Esophagus muscularis mucosa (tissue), 4 donors: ENCODE data around the gene RPL22. TPM values are rescaled to one million over a fixed set of nuclear protein-coding genes. Genes with fewer than 3 reads are reported as not detected.

Source experiments
- DNase-seq: peaks from one replicate; pipeline ENCODE4 v3.0.0-alpha.2; 2017; ENCODE audit errors: extremely low spot score
- H3K27ac ChIP-seq, 4 donors: fragments of 200-600 bp; sonication (generic); replicated peaks in 1 of 4; 1 replicate in 3 of 4; 2 replicates in 1 of 4; pipeline ENCODE4 v1.5.1; 2016 to 2019; ENCODE audit warnings: mild to moderate bottlenecking in 1 of 4
- H3K27me3 ChIP-seq, 4 donors: fragments of 200-600 bp; sonication (generic); one replicate each; pipeline versions ENCODE4 v1.5.1 to v1.6.0; 2016 to 2019
- H3K36me3 ChIP-seq, 4 donors: fragments of 200-600 bp; sonication (generic); one replicate each; pipeline ENCODE4 v1.5.1; 2016 to 2019
- H3K4me1 ChIP-seq, 4 donors: fragments of 200-600 bp; sonication (generic); one replicate each; pipeline ENCODE4 v1.5.1; 2016 to 2019
- H3K4me3 ChIP-seq, 4 donors: fragments of 200-600 bp; sonication (generic); 1 replicate in 2 of 4; 2 replicates in 2 of 4; pipeline ENCODE4 v1.5.1; 2016 to 2019; ENCODE audit warnings: mild to moderate bottlenecking in 4 of 4, moderate library complexity in 1 of 4
- H3K9me3 ChIP-seq, 4 donors: fragments of 200-600 bp; sonication (generic); 1 replicate in 3 of 4; 2 replicates in 1 of 4; pipeline ENCODE4 v1.5.1; 2016 to 2019
- EP300 ChIP-seq: sonication (generic); formaldehyde crosslinking; IDR thresholded peaks from one replicate; pipeline ENCODE4 v1.6.1; 2017; ENCODE audit warnings: antibody characterized with exemption
- POLR2A ChIP-seq: fragments of 450-650 bp; IDR thresholded peaks from one replicate; pipeline ENCODE4 v1.6.1; 2017; ENCODE audit warnings: antibody characterized with exemption, moderate library complexity, mild to moderate bottlenecking, low read depth
- POLR2AphosphoS5 ChIP-seq, 2 donors: sonication (generic); formaldehyde crosslinking; IDR thresholded peaks; one replicate each; pipeline ENCODE4 v1.6.1; 2017; ENCODE audit warnings: antibody characterized with exemption in 2 of 2
- WGBS: methylation state at CpG from one replicate; pipeline ENCODE4 v1.1.5; 2018; 5-methylcytosine and 5-hydroxymethylcytosine counted together
- intact Hi-C: fragments of 100-400 bp; cut with DNase I; formaldehyde crosslinking; loops from one replicate; pipeline ENCODE4 v1.15.1; 2023
- total RNA-seq, 4 donors: library from RNA; depleted of rRNA; stranded (reverse); fragments of >200 nt; gene quantifications; one replicate each; pipeline versions ENCODE4 v1.1.0 to v1.2.1, GENCODE V29; 2016
- TF ChIP-seq, protein P1 (sequence below), 3 experiments: fragments of 200-600 bp in 2 of 3; fragments of 450-650 bp in 1 of 3; sonication (generic) in 2 of 3; IDR thresholded peaks; one replicate each; pipeline ENCODE4 v1.5.1; 2017 to 2019; ENCODE audit warnings: antibody characterized with exemption in 3 of 3, mild to moderate bottlenecking in 2 of 3, moderate library complexity in 1 of 3

The RPL22 gene
- total RNA-seq, 4 donors from 2014 or later: 150 to 225 (median 218) TPM

- H3K27ac ChIP-seq: no peak overlapping the region
- no peaks in the 10 kb centered on the region for H3K36me3 ChIP-seq
- WGBS: no CpG with 5 or more reads among the region's 16 CpGs
- H3K27me3 ChIP-seq: peaks cover 0 to 79% (median 3%) of the 10 kb centered on the region in 4 donors
- H3K4me3 ChIP-seq: no peak overlapping the region
- DNase-seq: no peak
- TF ChIP-seq, protein P1, sequence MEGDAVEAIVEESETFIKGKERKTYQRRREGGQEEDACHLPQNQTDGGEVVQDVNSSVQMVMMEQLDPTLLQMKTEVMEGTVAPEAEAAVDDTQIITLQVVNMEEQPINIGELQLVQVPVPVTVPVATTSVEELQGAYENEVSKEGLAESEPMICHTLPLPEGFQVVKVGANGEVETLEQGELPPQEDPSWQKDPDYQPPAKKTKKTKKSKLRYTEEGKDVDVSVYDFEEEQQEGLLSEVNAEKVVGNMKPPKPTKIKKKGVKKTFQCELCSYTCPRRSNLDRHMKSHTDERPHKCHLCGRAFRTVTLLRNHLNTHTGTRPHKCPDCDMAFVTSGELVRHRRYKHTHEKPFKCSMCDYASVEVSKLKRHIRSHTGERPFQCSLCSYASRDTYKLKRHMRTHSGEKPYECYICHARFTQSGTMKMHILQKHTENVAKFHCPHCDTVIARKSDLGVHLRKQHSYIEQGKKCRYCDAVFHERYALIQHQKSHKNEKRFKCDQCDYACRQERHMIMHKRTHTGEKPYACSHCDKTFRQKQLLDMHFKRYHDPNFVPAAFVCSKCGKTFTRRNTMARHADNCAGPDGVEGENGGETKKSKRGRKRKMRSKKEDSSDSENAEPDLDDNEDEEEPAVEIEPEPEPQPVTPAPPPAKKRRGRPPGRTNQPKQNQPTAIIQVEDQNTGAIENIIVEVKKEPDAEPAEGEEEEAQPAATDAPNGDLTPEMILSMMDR (IDR thresholded peaks at IDR 0.05): no peak
- TF ChIP-seq POLR2A (no peak), POLR2AphosphoS5 (IDR thresholded peaks at IDR 0.05) (no peak), EP300 (no peak)
- intact Hi-C loops: no loop called here
- H3K4me1 ChIP-seq: peaks cover 0 to 16% (median 10%) of the 10 kb centered on the region in 4 donors
- H3K9me3 ChIP-seq: no peaks in the 10 kb centered on the region
Measured at GRCh38 chr1:6170116-6170741, 29.2 kb downstream of the RPL22 start.

DNA sequence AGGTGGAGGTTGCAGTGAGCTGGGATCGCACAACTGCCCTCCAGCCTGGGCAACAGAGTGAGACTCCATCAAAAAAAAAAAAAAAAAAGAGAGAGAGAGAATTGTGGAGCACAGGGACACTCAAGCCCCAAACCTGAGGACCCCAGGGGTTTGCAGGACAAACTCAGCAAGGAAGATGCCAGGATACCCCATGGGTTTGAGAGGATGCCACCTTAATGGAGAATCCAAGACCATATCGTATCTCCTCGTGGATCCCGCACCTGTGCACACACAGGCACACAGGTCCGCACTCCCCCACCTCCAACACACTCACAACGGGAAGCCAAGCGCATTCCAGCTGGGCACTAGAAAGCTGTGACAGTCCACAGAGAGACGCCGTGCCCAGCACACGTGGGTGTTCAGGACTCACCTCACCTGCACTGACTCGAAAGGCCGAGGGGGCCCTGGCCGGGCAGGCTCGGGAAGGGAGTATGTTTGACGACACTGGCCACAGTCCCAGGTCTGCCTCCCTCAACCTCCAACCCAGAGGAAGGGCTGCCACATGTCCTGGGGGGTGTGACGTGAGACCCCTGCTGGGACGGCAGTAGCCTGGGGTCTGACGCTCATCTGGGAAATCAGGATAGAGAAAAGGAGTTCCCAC is 30.3 kb downstream of the RPL22 start:
- Histone ChIP-seq H3K4me1 (peaks cover 0 to 16% (median 10%) of the 10 kb centered on the region in 4 donors), H3K27me3 (peaks cover 0 to 72% (median 3%) of the 10 kb centered on the region in 4 donors), H3K9me3 (no peaks in the 10 kb centered on the region), H3K4me3 (no peak overlapping the region), H3K27ac (no peak overlapping the region), H3K36me3 (no peaks in the 10 kb centered on the region)
- DNase-seq: no peak
- intact Hi-C loops: no loop called here
- 76% methylated on average over 11 of the region's 18 CpGs for WGBS
- TF ChIP-seq POLR2A (no peak), EP300 (no peak), POLR2AphosphoS5 (IDR thresholded peaks at IDR 0.05) (no peak)
- TF ChIP-seq, protein P1 (IDR thresholded peaks at IDR 0.05): no peak

DNA sequence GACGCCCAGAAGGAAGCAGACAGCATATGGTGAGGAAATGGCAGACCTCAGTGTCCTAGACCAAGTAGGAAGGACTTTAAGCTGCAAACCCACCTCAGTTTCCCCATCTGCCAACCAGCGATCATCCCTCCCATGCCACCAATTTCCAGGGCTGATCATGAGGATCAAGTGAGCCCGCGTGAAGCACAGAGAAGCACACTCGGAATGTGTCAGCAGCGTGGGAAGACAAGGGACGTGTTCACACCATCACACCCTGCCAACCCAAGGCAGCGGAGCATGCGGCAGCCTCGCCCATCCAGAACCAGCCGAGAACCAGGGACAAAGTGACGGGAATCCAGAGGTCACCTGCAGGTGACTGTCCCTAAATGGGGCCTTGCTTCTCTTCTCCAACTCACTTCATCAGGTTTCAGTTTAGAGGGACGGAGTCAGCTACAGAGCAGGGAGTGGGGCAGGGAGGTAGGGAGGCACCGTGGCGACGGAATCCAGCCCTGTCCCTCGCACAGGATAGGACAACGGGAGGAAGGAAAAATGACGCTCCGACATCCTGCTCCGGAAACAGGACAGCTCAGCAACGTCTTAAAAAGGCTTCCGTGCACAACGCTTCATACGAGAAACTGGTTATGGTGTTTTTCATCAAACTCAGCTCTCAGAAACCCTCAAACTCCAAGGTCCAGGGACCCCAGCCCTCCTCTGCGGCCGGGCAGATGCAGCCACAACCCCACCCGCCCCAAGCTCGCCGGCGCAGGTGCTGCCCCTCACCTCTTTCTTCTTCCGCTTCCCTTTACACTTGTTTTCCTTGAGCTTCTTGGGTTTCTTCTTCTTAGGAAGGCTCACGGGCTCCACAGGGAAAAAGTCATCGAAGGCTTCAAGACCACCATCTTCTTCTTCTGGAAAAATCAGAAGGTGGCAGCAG is 31.7 kb downstream of the RPL22 start:
- no peaks in the 10 kb centered on the region for H3K36me3 ChIP-seq
- intact Hi-C loops: no loop called here
- TF ChIP-seq EP300 (no peak), POLR2AphosphoS5 (IDR thresholded peaks at IDR 0.05) (no peak), POLR2A (no peak)
- TF ChIP-seq, protein P1 (IDR thresholded peaks at IDR 0.05): no peak
- peaks cover 0 to 74% (median 3%) of the 10 kb centered on the region in 4 donors for H3K27me3 ChIP-seq
- peaks cover 0 to 16% (median 10%) of the 10 kb centered on the region in 4 donors for H3K4me1 ChIP-seq
- no peaks in the 10 kb centered on the region for H3K9me3 ChIP-seq
- no peak overlapping the region for H3K4me3 ChIP-seq
- H3K27ac ChIP-seq: no peak overlapping the region
- DNase-seq: no peak
- WGBS: 78% methylated on average over 34 of the region's 34 CpGs

GRCh38 chr1:6166655-6167390 is 32.6 kb downstream of the RPL22 start:
- peaks cover 0 to 74% (median 3%) of the 10 kb centered on the region in 4 donors for H3K27me3 ChIP-seq
- DNase-seq: no peak
- intact Hi-C loops: no loop called here
- no peaks in the 10 kb centered on the region for H3K9me3 ChIP-seq
- 73% methylated on average over 9 of the region's 19 CpGs for WGBS
- no peak overlapping the region for H3K4me3 ChIP-seq
- H3K27ac ChIP-seq: no peak overlapping the region
- peaks cover 0 to 15% (median 10%) of the 10 kb centered on the region in 4 donors for H3K4me1 ChIP-seq
- H3K36me3 ChIP-seq: no peaks in the 10 kb centered on the region
- no peak for TF ChIP-seq EP300
- TF ChIP-seq, protein P1 (IDR thresholded peaks at IDR 0.05): no peak
- no peak for TF ChIP-seq POLR2AphosphoS5 (IDR thresholded peaks at IDR 0.05)
- TF ChIP-seq POLR2A: no peak
